ENCODE measurements around the gene BRSK2. TPM values are rescaled to one million over a fixed set of nuclear protein-coding genes. Genes with fewer than 3 reads are reported as not detected.

The BRSK2 gene
- total and polyA plus RNA-seq, 2 of the 4 experiments (the other 2 are of a cell fraction): 0.18 to 0.62 TPM

- Histone ChIP-seq H3K9me1 (ENCODE audit: insufficient read depth, low read length) (no peaks in the 10 kb centered on the region), H3K9me3 (ENCODE audit: control insufficient read depth, insufficient read depth, low read length) (no peaks in the 10 kb centered on the region), H4K20me1 (ENCODE audit: insufficient read depth, low read length) (no peaks in the 10 kb centered on the region; the same call in 1 of the 2 replicates), H3K23ac (ENCODE audit: low read depth, low read length) (no peak overlapping the region), H3K4me1 (ENCODE audit: control insufficient read depth, insufficient read depth, low read length) (peaks cover 13% of the 10 kb centered on the region; the same call in 1 of the 2 replicates), H2AFZ (replicated peaks; ENCODE audit: low read length, poor library complexity) (peak overlapping the region; percentile 17), H3K18ac (ENCODE audit: low read depth, low read length) (no peak overlapping the region), H2BK120ac (ENCODE audit: low read depth, low read length) (no peak overlapping the region), H3K9ac (ENCODE audit: low read depth, low read length) (no peak overlapping the region), H2BK20ac (ENCODE audit: low read depth, low read length) (no peak overlapping the region), H3K14ac (replicated peaks; ENCODE audit: low read depth, low read length) (no peak overlapping the region), H3K79me1 (ENCODE audit: low read depth in 1 of 2, low read length in 2 of 2) (no peaks in the 10 kb centered on the region), H2BK15ac (ENCODE audit: low read depth, low read length) (no peak overlapping the region), H4K5ac (ENCODE audit: low read depth, low read length) (no peak overlapping the region), H3K36me3 (ENCODE audit: control insufficient read depth, insufficient read depth, low read length) (no peaks in the 10 kb centered on the region), H3K27ac (ENCODE audit: insufficient read depth, low read length) (no peak overlapping the region), H3K56ac (ENCODE audit: extremely low read depth, insufficient read depth, low read length) (no peak overlapping the region), H3K4me3 (ENCODE audit: insufficient read depth, low read depth, low read length) (no peak overlapping the region), H4K8ac (ENCODE audit: low read depth in 2 of 2, low read length in 2 of 2) (no peak overlapping the region), H3K4ac (ENCODE audit: low read depth, low read length) (no peak overlapping the region), H2AK5ac (ENCODE audit: low read depth, low read length) (no peak overlapping the region), H2AK9ac (replicated peaks; ENCODE audit: low read depth, low read length, poor library complexity) (no peak overlapping the region), H3K27me3 (ENCODE audit: control insufficient read depth, insufficient read depth, low read length) (no peaks in the 10 kb centered on the region), H4K91ac (ENCODE audit: insufficient read depth, low read depth, low read length) (no peak overlapping the region), H3K4me2 (ENCODE audit: low read depth, low read length) (no peak overlapping the region), H2BK5ac (ENCODE audit: low read depth, low read length, poor library complexity, severe bottlenecking) (no peak overlapping the region)
- ChIA-PET POLR2A (ENCODE audit: unreplicated experiment) (no interaction called here), CTCF (no interaction called here)
- WGBS, 2 experiments (ENCODE audit: extremely low coverage in 2 of 2, insufficient read length in 1 of 2): 95% methylated on average over 8 of the region's 16 CpGs; no CpG with 5 or more reads in 1 of the 2 experiments
- ATAC-seq (ENCODE audit: low read depth) (no peak), DNase-seq (no peak)
- intact Hi-C loops (cut with micrococcal nuclease): no loop called here
- BruUV-seq (replicated peaks): no TSS peak
- dilution Hi-C loops (cut with HindIII; ENCODE audit: low sequenced_read_pairs, unreplicated experiment): no loop called here
- in situ Hi-C loops (cut with MboI; ENCODE audit: low sequenced_read_pairs): no loop called here
- no peak for TF ChIP-seq BHLHE40 (IDR thresholded peaks at IDR 0.05; ENCODE audit: low read depth, low read length)
- TF ChIP-seq RFX5 (IDR thresholded peaks at IDR 0.05; ENCODE audit: low read depth, low read length): no peak
- no peak for TF ChIP-seq FOS (IDR thresholded peaks at IDR 0.05; ENCODE audit: low read depth, low read length)
These were observed 73.3 kb downstream of the BRSK2 start for GRCh38 chr11:1463056-1463455.

All from IMR-90 (cell line).